ENCODE measurements around the gene ASCL5.

ASCL5 gene

DNA sequence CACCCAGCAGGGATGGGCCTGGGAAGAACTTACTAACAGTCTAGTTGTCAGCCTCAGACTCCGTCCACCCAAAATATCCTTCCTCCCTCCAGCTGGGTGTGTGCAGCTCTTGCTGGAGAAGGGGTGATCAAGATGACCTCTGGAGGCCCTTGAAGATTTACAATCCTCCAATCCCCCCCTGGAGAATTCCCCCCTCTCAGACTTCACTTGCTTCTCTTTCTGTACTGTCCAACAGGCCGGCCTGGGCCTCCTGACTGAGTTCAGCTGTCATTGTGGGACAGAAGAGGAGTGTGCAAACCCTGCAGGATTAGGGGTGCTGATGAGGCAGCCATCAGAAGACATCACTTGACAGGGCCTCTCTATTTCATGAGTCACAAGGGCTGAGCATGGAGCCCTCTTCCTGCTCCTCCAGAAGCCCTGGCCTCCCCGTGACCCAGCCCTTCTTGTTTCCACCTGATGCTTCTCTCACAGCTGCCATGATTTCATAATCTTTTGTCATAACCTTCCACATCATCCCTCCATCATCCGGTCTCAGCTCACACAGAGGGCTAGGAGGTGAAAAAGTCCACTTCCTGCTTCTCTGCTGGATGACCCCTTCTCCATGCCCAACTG is 46.1 kb upstream of the ASCL5 start:
- Histone ChIP-seq H3K9me3 (ENCODE audit: insufficient read depth, low read length) (no peaks in the 10 kb centered on the region), H3K36me3 (ENCODE audit: low read length) (no peaks in the 10 kb centered on the region), H3K27me3 (ENCODE audit: low read length) (no peaks in the 10 kb centered on the region), H4K20me1 (ENCODE audit: low read depth, low read length) (no peaks in the 10 kb centered on the region), H3K4me2 (ENCODE audit: low read depth, low read length, poor library complexity, severe bottlenecking) (no peak overlapping the region), H3K27ac (ENCODE audit: low read depth, low read length) (no peak overlapping the region), H3K79me2 (ENCODE audit: insufficient read depth, low read length) (no peaks in the 10 kb centered on the region), H3K9me2 (replicated peaks; ENCODE audit: insufficient read depth, low read length) (no peaks in the 10 kb centered on the region), H3K4me3 (ENCODE audit: insufficient read depth, low read length, poor library complexity, severe bottlenecking) (no peak overlapping the region), H2AFZ (ENCODE audit: low read depth, low read length, severe bottlenecking) (no peak overlapping the region), H3F3A (ENCODE audit: insufficient read depth) (no peaks in the 10 kb centered on the region), H3K9ac (ENCODE audit: low read length) (no peak overlapping the region)
- TF ChIP-seq, protein P1, sequence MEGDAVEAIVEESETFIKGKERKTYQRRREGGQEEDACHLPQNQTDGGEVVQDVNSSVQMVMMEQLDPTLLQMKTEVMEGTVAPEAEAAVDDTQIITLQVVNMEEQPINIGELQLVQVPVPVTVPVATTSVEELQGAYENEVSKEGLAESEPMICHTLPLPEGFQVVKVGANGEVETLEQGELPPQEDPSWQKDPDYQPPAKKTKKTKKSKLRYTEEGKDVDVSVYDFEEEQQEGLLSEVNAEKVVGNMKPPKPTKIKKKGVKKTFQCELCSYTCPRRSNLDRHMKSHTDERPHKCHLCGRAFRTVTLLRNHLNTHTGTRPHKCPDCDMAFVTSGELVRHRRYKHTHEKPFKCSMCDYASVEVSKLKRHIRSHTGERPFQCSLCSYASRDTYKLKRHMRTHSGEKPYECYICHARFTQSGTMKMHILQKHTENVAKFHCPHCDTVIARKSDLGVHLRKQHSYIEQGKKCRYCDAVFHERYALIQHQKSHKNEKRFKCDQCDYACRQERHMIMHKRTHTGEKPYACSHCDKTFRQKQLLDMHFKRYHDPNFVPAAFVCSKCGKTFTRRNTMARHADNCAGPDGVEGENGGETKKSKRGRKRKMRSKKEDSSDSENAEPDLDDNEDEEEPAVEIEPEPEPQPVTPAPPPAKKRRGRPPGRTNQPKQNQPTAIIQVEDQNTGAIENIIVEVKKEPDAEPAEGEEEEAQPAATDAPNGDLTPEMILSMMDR (IDR thresholded peaks at IDR 0.05; ENCODE audit: insufficient read depth, low read length, poor library complexity, severe bottlenecking), result no peak

DNA sequence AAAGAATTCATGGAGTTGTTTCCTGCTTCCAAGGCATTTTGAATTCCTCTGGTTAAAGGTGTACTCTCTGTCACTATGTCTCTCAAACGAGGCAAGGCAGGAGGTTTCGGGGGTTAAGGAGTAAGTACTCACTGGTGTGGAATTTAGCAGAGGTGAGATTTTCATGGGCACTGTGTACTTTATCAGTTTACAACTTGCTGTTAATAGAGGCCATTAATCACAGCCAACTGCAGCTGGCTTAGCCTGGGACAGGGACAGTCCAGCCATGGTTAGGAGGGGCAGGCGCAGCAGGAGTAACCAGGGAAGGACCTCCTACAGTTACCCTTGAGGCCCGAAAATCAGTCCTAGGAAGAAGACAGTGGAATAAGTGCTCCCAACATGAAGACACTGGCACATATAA is 45.3 kb upstream of the ASCL5 start:
- Histone ChIP-seq H4K20me1 (ENCODE audit: low read depth, low read length) (no peaks in the 10 kb centered on the region), H3K4me2 (ENCODE audit: low read depth, low read length, poor library complexity, severe bottlenecking) (no peak overlapping the region), H2AFZ (ENCODE audit: low read depth, low read length, severe bottlenecking) (no peak overlapping the region)

DNA sequence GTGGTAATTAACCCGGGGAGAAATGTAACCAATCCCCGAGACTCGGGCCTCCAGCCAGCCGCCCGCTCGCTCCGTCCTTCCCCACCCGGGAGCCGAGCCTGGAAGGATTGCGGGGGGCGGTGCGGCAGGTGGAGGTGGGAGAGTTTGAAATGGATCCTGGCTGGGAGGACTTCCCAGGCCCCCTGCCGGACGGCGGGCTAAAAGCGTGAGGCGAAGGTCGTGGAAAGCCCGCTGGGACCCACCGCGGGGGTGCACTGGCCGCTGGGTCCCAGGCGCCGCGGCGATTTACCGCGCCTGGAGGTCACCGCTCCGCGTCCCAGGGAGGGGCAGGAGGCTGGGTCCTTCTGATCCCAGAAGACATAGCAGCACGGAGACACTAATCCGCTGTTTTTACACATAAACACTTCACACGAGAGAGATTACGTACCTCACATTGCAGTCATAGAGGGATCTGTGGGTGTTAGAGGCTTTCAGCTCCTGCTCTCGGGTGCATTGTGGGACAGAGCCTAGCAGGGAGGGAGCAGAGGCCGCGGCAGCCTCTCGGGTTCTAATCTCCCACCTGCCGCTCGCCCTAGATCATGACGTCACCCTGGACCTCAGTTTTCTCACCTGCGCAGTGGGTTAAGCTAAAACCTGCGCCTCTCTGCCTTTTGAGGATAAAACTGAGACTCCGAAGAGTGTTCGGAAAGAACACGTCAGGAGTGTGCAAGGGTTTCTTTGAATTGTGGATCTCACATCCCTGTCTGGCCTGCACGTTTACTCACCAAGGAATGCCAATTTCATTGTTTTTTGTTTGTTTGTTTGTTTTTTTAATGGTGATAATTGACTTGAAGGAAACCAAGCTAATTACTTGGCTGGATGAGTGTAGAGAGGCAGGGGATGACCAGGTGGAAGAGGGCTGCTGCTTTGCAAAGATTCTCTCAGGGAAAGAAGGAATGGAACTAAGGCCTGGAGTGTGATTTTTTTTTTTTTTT is 44.4 kb upstream of the ASCL5 start:
- Histone ChIP-seq H3K9me2 (replicated peaks; ENCODE audit: insufficient read depth, low read length) (no peaks in the 10 kb centered on the region), H3K4me3 (ENCODE audit: insufficient read depth, low read length, poor library complexity, severe bottlenecking) (peak overlapping the region; percentile 34), H3K27me3 (ENCODE audit: low read length) (no peaks in the 10 kb centered on the region), H3K79me2 (ENCODE audit: insufficient read depth, low read length) (no peaks in the 10 kb centered on the region), H3K27ac (ENCODE audit: low read depth, low read length) (no peak overlapping the region), H2AFZ (ENCODE audit: low read depth, low read length, severe bottlenecking) (peak overlapping the region; percentile 88), H3K9me3 (ENCODE audit: insufficient read depth, low read length) (no peaks in the 10 kb centered on the region), H3K4me2 (ENCODE audit: low read depth, low read length, poor library complexity, severe bottlenecking) (peak overlapping the region; percentile 60), H3K36me3 (ENCODE audit: low read length) (no peaks in the 10 kb centered on the region), H3K9ac (ENCODE audit: low read length) (peak overlapping the region; percentile 38), H4K20me1 (ENCODE audit: low read depth, low read length) (no peaks in the 10 kb centered on the region), H3F3A (ENCODE audit: insufficient read depth) (no peaks in the 10 kb centered on the region)
- TF ChIP-seq, protein P1 (IDR thresholded peaks at IDR 0.05; ENCODE audit: insufficient read depth, low read length, poor library complexity, severe bottlenecking), result peak; percentile 21
- TF ChIP-seq EZH2phosphoT487 (conservative IDR thresholded peaks at IDR 0.05; ENCODE audit: low read length), result no peak

More for the DNA sequence above, 45.3 kb upstream of the ASCL5 start:
- no peak overlapping the region for H3K4me3 ChIP-seq (ENCODE audit: insufficient read depth, low read length, poor library complexity, severe bottlenecking)
- no peaks in the 10 kb centered on the region for H3F3A ChIP-seq (ENCODE audit: insufficient read depth)
- H3K9ac ChIP-seq (ENCODE audit: low read length), result no peak overlapping the region
- no peaks in the 10 kb centered on the region for H3K36me3 ChIP-seq (ENCODE audit: low read length)
- no peaks in the 10 kb centered on the region for H3K9me3 ChIP-seq (ENCODE audit: insufficient read depth, low read length)
- H3K79me2 ChIP-seq (ENCODE audit: insufficient read depth, low read length), result no peaks in the 10 kb centered on the region
- H3K9me2 ChIP-seq (replicated peaks; ENCODE audit: insufficient read depth, low read length), result no peaks in the 10 kb centered on the region
- no peaks in the 10 kb centered on the region for H3K27me3 ChIP-seq (ENCODE audit: low read length)
- TF ChIP-seq EZH2phosphoT487 (conservative IDR thresholded peaks at IDR 0.05; ENCODE audit: low read length), result no peak
- TF ChIP-seq, protein P1 (IDR thresholded peaks at IDR 0.05; ENCODE audit: insufficient read depth, low read length, poor library complexity, severe bottlenecking), result no peak
- H3K27ac ChIP-seq (ENCODE audit: low read depth, low read length), result no peak overlapping the region
